GM18508 (cell line): ENCODE data around the gene ENTPD6.
"Not testable (repeated sequence)": the region's sequence is repeated elsewhere in the genome, so short reads cannot be mapped to it uniquely, and the experiment has no call there.

ENCODE experiments used
- ATAC-seq: cut with Tn5 transposase; IDR thresholded peaks from one replicate; pipeline ENCODE4 v1.9.1; 2021; ENCODE audit warnings: moderate number of reproducible peaks; ENCODE audit not compliant: insufficient read depth, unreplicated experiment

ENTPD6 gene

DNA sequence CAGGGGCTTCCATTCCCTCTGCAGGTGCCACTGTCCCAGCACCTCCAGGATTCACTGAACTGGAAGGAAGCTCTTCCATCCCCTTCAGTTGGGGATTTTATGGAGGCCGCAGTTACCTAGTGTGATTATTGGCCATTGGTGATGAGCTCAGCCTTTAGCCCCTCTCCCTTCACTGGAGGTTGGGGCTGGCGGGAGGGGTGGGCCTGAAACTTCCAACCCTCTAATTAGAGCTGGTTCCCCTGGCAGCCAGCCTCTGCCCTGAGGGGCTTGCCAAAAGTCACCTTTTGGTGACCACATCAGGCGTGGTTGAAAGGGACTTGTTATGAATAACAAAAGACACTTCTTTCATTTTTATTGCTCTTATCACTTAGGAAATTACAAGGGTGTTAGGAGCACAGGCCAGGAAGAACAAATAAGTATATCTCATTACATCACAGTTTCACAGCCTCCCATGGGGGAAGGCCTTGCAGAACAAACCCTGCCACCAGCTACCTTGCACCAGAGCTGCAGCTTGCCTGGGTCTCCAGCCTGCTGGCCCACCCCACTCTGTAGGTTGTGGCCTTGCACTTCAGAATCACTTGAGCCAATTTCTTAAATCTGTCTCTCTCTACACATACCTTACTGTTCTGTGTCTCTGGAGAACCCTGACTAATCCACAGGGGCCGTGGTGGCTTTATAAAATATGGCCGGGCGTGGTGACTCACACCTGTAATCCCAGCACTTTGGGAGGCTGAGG is 57.3 kb downstream of the ENTPD6 start:
- ATAC-seq, result no peak

DNA sequence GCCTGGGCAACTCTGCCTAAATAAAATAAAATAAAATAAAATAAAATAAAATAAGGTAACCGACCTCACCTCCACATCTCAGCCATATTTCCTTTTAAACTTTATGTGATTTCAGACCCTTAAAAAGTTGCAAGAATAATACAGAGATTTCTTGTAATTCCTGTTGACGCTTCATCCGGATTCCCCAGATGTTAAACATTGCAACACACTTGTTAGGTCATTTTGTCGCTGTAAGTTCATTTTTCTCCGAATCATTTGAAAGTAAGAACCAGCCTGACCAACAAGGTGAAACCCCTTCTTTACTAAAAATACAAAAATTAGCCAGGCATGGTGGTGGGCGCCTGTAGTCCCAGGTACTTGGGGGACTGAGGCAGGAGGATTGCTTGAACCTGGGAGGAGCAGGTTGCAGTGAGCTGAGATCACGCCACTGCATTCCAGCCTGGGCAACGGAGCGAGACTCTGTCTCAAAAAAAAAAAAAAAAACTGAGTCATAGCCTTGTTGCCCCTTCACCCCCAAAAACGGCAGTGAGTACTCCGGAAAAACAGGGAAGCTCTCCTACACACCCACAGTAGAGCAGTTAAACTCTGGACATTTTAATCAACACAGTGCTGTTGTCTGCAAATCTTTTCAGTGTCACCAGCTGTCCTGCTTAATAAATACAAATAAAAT is 58.2 kb downstream of the ENTPD6 start:
- no peak for ATAC-seq

DNA sequence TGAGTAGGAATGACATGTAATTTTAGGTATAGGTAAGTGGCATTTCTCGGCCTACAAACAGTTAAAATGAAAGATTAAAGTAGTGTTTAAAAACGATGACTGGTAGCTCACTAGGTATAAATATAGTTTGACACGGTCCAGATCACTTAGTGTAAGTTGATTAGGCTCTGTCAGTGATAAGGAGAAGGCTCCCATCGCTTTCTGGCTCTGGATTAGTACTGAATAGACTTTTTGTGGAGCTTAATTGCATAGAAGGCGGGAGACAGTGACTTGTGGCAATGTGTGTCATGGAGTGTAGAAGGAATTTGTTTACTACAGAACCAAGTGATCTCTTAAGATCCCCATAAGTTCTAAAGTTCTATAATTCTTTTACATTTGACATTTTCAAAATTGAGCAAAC is 59.1 kb downstream of the ENTPD6 start:
- ATAC-seq, result no peak

DNA sequence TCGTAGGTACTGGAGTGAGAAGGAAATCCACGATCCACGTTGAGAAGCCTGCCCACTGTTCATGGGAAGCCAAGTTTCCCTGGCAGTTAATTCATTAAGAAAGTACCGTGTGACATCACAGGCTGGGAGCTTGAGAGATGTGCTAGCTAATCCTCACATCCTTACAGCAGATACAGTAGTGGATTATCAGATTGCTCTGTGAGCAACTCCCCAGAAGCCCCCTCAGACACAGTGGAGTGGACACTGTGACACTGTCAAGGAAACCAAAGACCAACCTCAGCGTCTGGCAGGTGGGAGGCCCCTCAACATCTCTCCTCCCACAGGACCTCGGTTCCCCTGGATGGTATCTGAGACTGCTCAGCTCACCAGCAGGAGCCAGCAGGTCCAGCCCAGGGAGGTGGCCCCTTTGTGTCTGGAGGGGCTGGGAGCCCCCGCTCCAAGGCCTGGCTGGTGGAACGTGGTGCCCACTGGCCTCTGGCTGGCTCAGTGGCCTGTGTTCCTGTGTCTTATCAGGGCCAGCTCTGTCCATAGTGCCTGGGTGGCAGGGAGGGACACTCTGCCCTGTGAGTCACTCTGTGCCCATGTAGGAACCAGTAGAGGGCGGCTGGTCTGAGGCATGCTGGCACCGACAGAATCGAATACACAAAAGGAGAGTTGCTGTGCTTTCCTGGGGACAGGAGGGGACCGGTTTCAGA is 59.6 kb downstream of the ENTPD6 start:
- ATAC-seq, result no peak

DNA sequence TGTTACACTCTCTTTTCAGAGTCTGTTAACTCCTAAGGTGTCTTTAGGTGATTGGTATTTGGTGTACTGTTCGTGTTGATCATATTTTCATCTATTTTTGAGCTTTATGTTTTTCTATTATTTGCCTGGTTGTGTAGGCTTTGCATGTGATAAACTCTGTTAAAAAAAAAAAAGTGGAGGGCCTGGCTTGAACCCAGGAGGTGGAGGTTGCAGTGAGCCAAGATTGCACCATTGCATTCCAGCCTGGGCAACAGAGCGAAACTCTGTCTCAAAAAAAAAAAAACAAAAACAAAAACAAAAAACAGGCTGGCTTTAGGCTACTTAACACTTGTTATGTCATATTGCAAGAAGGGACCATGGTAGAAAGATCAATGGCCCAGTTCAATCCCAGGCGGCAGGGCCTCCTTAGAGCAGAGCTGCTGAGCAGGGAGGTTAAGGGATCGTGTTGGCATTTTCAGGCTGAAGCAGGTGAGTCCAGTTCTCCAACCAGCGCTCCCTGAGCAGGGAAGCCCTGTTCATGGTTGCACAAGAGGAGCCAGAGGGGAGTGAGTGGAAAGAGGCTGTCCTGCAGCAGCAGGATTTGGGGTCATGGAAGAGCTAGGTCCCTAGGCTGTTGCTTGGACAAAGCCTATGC is 60.8 kb downstream of the ENTPD6 start:
- ATAC-seq, result no peak

DNA sequence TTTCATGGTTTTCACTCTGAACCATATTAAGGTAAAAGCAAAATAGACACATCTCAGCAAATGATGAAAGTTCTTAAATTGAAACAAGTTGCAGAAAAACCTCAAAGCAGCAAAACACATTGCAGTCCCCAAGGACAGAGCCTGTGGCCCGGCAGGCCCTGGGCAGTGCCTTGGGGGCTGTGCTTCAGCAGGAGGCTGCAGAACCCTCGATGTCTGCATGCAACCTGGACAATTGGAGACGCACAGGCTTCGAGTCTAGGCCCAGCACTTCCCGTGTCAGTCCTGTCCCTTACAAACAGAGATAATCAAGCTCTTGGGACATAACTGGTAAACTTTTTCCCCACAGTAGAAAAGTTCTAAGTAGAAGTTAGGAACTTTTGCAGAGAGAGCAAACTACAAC is 61.6 kb downstream of the ENTPD6 start:
- no peak for ATAC-seq

DNA sequence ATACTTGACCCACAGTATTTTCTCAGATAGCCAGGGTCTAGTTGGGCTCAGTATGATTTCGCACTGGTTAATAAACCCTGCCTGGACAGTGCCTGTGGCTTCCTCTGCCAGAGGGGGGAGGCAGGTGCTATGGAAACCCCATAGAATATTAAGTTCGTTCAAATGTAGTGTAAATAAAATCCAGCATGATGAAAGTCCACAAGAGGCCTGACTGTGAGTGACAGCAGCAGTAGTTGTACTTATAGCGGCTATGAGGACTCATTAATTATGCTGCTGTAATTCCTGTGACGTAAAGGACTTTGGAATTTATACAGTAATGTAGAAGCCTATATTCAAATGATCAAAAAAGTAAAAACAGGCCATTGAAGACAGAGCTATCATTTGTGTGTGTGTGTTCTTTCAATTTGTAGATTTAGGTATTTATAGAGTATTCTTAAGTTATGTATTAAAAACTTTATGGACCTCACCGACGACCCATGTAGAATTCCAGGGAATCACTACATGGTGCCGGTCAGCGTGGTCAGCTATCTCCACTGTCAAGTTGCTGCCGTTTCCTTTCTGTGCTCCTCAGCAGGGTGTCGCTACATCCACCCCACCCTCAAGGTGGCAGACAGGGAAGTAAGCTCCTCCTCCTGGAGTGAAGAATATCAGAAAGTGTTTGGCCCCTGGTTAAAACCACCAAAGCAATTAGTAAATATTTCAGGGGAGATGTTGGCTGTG is 62.4 kb downstream of the ENTPD6 start:
- ATAC-seq, result no peak

DNA sequence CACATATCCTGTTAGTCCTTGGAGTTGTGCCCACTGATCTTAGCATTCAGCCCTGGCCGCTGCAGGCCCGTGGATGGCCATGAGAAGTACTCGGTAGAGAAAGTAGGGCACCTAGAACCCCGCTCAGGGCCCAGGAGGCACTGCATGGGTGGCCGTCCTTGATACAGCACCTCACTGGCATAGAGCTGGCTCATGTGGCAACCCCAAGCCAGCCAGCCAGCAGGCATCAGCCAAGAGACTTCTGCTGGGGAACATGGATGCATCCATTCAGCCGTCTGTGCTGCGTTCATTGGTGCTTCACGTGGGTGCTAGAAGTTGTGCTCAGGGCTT is 62.9 kb downstream of the ENTPD6 start:
- ATAC-seq, result no peak

DNA sequence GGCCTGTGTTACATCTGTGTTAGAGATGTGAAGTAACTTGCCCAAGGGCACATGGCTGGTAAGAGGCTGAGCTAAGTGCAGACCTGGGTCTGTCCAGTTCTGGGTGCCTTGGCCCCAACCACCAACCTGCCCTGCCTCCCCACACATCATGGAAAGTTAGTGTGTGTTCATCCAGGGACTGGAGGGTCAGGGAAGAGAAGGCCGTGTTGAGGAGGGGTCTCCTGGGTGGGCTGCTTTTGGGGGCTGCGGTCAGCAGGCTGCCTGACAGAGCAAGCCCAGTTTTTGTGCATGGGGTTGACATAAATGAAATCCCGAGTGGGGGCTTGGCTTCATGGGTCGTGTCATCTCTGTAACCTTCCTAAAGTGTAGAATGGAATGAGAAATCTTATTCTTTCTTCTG is 63.3 kb downstream of the ENTPD6 start:
- no peak for ATAC-seq

DNA sequence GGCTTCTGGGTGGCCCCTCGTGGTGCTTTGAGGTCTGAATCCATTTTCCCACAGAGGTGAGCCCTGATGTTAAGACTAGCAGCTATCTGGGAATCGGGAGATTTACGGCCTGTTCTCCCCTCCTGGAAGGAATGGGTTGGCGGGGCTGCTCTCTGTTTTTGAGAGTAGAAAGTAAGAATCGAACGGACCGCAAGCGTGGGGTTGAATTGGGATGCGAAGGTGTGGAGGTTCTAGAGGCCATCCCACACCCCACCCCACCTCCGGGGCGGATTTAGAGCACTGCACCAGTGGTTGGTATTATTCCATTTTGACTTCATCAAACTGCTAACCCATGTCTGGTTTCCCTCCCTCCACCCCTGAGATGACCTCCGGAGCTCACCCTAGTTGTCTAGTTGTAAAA is 63.8 kb downstream of the ENTPD6 start:
- ATAC-seq, result no peak

DNA sequence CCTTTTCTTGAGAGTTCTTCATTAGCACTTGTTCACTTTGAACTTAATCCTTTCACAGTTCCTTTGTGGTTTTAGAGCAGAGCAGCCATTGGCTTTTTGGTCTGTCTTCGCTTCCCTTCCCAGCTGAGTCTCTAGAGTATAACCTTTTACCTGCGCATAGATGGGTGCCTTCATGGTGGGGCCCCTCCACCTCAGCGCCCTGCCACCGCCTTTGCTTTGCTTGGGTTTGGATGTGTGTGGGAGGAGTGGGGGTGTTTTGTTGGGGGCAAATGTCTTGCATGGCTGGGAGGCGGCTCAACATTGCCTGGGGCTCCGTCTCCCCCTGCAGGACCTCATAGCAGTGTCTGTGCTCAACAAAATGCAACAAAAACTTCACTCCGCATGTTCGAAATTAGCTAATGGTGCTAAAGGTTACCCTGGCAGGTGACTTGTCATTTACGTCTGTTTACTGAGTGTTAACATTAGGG is 64.3 kb downstream of the ENTPD6 start:
- ATAC-seq, result no peak

DNA sequence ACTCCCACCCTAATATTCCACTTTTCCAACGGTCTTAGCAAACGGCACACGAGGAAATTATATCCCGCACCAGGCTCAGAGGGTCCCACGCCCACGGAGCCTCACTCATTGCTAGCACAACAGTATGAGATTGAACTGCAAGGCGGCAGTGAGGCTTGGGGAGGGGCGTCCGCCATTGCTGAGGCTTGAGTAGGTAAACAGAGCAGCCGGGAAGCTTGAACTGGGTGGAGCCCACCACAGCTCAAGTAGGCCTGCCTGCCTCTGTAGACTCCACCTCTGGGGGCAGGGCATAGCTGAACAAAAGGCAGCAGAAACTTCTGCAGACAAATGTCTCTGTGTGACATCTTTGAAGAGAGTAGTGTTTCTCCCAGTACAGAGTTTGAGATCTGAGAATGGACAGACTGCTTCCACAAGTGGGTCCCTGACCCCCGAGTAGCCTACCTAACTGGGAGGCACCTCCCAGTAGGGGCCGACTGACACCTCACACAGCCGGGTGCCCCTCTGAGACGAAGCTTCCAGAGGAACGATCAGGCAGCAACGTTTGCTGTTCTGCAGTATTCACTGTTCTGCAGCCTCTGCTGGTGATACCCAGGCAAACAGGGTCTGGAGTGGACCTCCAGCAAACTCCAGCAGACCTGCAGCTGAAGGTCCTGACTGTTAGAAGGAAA is 65.4 kb downstream of the ENTPD6 start:
- not testable (repeated sequence) for ATAC-seq

DNA sequence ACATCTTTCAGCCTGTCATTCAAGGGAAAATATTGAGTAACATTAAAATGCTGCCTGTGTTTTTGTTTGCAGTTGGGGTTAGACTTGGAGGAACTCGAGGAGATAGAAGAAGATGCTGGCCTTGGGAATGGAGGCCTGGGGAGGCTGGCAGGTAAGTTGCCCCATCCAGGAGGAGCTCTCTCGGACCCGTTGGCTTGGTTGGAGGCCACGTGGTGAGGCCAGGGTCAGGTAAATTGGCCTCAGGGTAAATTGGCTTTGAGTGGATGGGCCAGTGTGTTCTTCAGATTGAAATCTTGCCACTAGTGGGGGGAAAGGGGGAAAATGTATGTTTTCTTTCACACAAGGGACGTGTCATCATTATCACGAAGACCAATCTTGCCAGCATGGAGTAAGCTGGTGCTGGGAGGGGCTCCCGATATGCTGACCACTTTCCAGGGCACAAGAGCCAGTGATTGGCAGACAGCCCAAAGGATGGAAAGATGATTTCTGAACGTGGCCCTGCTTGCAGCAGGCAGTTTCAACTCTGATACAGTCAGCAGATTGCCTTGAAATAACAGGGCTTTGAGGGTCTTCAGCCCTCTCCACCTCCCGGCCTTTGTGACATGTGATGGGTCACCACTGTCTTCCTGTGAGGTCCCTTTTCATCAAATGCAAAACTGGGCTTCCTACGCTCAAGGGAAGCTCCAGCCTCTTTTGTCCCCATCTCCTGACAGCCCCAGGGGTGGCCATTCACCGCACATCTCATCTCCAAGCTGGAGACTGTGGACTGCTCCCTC is 73.7 kb downstream of the ENTPD6 start:
- no peak for ATAC-seq

DNA sequence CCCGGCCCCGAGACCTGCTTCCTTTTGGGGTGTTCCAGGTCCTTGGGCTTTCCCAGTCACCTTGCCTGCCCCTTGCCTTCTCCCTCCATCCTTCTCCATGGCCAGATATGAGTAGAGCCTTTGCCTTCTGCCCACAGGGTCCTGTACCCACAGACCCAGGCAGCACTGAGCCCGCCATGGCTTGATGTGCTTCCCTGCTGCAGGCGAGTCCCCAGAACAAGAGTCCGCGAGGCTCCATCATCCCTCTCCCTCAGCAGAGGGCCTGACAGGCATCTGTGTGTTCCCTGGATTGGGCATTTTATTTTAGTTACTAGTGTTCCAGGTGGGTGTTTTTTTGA is 74.3 kb downstream of the ENTPD6 start:
- no peak for ATAC-seq

DNA sequence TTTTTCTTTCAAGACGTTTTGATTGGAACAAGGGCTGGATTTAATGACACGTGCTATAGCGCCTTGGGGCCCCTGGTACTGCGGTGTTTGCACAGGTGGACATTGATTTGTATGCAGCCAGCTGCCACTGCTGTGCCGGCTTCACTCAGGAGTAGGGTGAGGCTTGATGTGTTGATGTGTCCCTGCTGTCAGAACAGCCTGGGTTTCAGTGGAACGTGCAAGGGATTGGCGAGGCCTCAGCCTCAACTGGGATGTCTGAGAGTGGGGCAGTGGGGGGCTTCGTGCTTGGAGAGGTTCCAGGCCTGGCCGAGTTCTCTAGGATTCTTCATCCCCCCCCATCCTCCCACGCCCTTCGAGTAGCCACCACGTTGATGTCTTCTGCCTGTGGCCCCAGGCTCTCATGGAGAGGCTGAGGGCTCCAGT is 75.3 kb downstream of the ENTPD6 start:
- no peak for ATAC-seq

DNA sequence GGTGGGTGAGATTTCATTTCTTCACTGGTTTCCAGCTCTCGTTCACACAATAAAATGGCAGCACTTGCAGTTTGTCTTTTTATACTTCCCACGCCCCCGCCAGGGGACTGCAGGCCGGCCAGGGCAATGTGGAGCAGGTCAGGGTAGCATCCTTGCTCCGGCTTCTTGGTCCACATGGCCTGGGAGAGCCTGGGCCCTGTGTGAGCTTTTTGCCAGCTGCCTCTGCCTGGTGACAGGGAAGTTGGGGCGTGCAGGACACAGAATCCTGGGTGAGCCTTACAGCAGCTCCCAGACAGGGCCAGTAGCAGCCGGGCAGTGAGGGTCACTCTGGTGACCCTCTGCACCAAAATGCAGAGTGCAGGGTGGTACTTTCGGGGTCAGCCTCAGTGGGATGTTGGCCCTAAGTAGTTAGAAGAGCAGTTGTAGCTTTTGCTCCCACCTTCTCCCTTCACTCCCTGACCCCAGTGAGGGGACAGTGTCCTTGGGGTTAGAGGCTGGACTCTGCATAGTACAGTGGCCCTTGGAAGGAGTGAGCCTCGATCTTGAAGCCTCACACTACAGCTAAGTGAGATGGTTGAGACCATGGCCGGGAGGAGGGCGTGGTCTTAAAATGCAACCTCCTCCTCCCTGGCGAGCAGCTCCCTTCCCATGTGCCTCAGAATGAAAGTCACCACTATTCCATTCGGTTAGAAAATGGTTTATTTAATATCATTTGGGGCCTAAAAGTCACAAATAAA is 76.1 kb downstream of the ENTPD6 start:
- no peak for ATAC-seq

DNA sequence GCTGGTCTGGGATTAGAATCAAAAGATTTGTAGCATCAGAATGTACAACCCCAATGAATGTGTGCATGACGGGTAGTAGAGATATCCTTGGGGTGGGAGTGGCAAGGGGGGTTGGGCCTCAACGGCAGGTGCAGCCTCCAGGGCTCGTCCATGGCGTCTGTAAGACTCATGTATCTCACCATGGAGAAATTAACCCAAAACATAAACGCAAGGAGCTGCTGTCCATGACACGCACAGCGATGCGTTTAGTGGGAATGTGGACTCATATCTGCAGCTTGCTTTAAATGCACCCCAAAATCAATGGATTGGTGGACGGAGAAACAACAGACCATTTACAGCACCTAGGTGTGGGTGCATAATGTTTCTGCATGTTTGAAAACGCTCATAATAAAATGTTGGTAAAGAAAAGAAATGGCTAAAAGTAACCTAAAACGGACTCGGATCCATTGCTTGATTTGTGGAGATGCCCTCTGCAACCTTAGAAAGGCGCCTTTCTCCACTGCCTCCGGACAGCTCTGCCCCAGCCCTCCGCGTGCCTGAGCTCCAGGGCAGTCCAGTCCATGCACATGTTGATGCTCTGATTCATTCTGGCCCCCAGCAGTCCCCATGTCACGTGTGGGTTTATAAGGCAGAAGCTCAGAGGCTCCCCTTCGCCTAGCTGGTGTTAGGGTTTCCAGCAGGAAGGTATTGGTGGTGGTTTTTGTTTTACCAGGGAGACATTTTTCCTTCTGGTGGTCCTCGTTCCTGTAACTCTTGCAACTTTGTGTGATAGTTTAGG is 76.9 kb downstream of the ENTPD6 start:
- no peak for ATAC-seq

DNA sequence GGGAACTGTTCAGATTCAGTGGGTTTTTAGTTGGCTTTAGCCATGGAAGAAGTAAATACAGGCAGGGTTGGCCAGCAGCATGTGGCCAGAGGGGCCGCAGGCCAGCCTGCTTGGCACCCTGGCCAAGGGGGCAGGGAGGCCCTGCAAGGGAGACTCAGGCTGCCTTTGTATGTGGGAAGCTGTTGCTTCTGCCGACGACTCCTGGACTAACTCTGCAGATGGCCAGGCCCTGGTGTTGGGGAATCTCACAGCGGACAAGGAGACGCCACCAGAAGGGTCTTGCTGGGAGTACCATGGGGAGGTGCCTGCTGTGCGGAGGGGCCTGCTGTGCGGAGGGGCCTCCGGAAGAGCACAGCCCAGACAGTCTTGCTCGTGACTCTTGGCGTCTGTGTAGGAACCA is 77.5 kb downstream of the ENTPD6 start:
- no peak for ATAC-seq
